Measurements from ENCODE around the gene BCL2L2.

- TF ChIP-seq CTCF (conservative IDR thresholded peaks at IDR 0.05; ENCODE audit: low read depth, low read length) (no peak), EZH2phosphoT487 (IDR thresholded peaks at IDR 0.05; ENCODE audit: borderline replicate concordance, low read length) (no peak)
These were observed 37.4 kb upstream of the BCL2L2 start for GRCh38 chr14:23269193-23269592.
